Kidney (tissue), 14 donors: ENCODE data around the gene GPR12. TPM values are rescaled to one million over a fixed set of nuclear protein-coding genes. Genes with fewer than 3 reads are reported as not detected.
"Not testable (repeated sequence)": the region's sequence is repeated elsewhere in the genome, so short reads cannot be mapped to it uniquely, and the experiment has no call there.

Source experiments
- DNase-seq, 5 donors: peaks; one replicate each; pipeline ENCODE4 v3.0.0-alpha.2; 2013 to 2020
- FAIRE-seq: peaks from 2 replicates; lab custom pipeline; 2012; peaks lifted over from hg19 to GRCh38; lab: Jason Lieb, UNC
- H3K27ac ChIP-seq, 2 donors: one replicate each; pipeline ENCODE4 v1.7.0; 2013; ENCODE audit warnings: low read depth in 2 of 2, low read length in 2 of 2, inconsistent platforms in 1 of 2
- H3K27me3 ChIP-seq: one replicate; pipeline ENCODE4 v1.7.1; 2013; ENCODE audit warnings: low read length, inconsistent platforms; ENCODE audit not compliant: control insufficient read depth, insufficient read depth
- H3K36me3 ChIP-seq, 3 donors: one replicate each; pipeline versions ENCODE4 v1.7.0 to v1.7.1; 2013; ENCODE audit warnings: low read length in 3 of 3, control low read depth in 1 of 3, inconsistent platforms in 1 of 3; ENCODE audit not compliant: insufficient read depth in 3 of 3, control insufficient read depth in 2 of 3
- H3K4me1 ChIP-seq, 3 donors: one replicate each; pipeline versions ENCODE4 v1.7.0 to v1.7.1; 2013; ENCODE audit warnings: low read length in 3 of 3, inconsistent platforms in 1 of 3, low read depth in 1 of 3; ENCODE audit not compliant: control insufficient read depth in 2 of 3, insufficient read depth in 2 of 3
- H3K4me3 ChIP-seq, 3 donors: one replicate each; pipeline versions ENCODE4 v1.7.0 to v1.8.1; 2013; ENCODE audit warnings: low read length in 3 of 3, control low read depth in 1 of 3, inconsistent platforms in 1 of 3
- H3K9ac ChIP-seq, 3 donors: one replicate each; pipeline versions ENCODE4 v1.7.0 to v1.7.1; 2013; ENCODE audit warnings: low read length in 3 of 3, control low read depth in 1 of 3, inconsistent platforms in 1 of 3
- H3K9me3 ChIP-seq, 3 donors: one replicate each; pipeline versions ENCODE4 v1.7.0 to v1.7.1; 2013; ENCODE audit warnings: low read length in 3 of 3, control low read depth in 1 of 3, inconsistent platforms in 1 of 3; ENCODE audit not compliant: control insufficient read depth in 2 of 3, insufficient read depth in 1 of 3
- CTCF ChIP-seq: IDR thresholded peaks from 3 replicates; pipeline ENCODE4 v1.5.1; 2012; ENCODE audit warnings: mild to moderate bottlenecking, moderate library complexity, borderline replicate concordance; ENCODE audit not compliant: insufficient read depth; ENCODE audit errors: extremely low read depth
- intact Hi-C: fragments of 100-400 bp; cut with DNase I; formaldehyde crosslinking; loops from one replicate; pipeline ENCODE4 v1.11.1; 2022
- polyA plus RNA-seq: library from polyadenylated mRNA; stranded (reverse); fragments of 350-450 nt; fragmentation: Illumina TruSeq; extraction: RNeasy Lipid Tissue Mini Kit (QIAGEN cat#74804); gene quantifications from one replicate; pipeline ENCODE4 v1.2.3, GENCODE V29; 2014; ENCODE audit warnings: low read depth, low replicate concordance; ENCODE audit not compliant: insufficient read depth
- total RNA-seq: library from RNA; stranded (reverse); fragmentation: NEBNext Ultra II Directional; extraction: Animal tissue kit (Norgen Biotek cat#: 25700); gene quantifications from one replicate; pipeline ENCODE4 v1.2.1, GENCODE V29; 2021
- donor health status: control.
- donor health status: control.
- donor health status: control.
- donor health status: control.
- donor health status: control.
- donor health status: DM: yes; HTN: yes; CAD: no.
- donor health status: Normal renal cell carcinoma (clear cell type).

The GPR12 gene
- total and polyA plus RNA-seq, 2 donors from 2014 or later = not detected

DNA sequence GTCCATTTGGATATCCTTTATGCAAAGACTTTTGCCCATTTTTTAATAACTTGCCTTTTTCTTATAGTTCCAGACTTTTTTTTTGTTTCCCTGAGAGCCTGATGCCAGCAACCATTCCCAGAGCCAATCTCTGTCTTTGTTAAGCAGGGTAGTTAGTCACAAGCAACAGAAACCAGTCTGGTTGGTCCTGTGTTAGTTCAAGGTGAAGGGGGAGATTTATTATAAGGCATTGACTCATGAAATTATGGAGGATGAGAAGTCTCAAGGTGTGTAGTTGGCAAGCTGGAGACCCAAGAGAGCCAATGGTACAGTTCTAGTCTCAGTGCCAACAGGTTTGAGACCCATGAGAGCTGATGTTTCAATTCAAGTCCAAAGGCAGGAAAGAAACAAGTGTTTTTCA, 33.0 kb downstream of the GPR12 start:
- FAIRE-seq = no peak

DNA sequence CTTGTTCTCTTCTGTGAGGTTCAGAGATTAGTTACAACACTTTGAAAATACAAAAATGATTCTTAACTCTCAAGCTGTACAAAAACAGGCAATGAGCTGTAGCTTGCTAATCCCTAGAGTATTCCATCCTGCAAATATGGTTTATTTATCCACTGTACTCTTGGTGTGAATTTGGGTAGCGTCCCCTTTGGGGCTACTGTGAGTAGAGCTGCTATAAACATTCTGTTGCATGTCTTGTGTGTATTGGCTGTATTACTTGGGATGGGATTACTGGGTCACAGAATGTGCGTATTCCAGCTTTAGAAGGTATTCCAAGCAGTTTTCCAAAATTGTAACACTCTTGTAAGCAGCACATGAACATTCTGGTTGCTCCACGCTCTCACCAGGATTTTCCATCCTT, 33.5 kb downstream of the GPR12 start:
- no peak for DNase-seq
- Histone ChIP-seq H3K4me1 (no peaks in the 10 kb centered on the region), H3K27me3 (no peaks in the 10 kb centered on the region), H3K36me3 (no peaks in the 10 kb centered on the region), H3K9me3 (no peaks in the 10 kb centered on the region), H3K4me3 (no peak overlapping the region), H3K9ac (no peak overlapping the region), H3K27ac (no peak overlapping the region)
- FAIRE-seq = no peak
- TF ChIP-seq CTCF = no peak
- intact Hi-C loops = no loop called here

More for the DNA sequence above, 33.0 kb downstream of the GPR12 start:
- Histone ChIP-seq H3K4me1 (no peaks in the 10 kb centered on the region), H3K36me3 (no peaks in the 10 kb centered on the region), H3K4me3 (no peak overlapping the region), H3K9me3 (no peaks in the 10 kb centered on the region), H3K9ac (no peak overlapping the region), H3K27me3 (no peaks in the 10 kb centered on the region), H3K27ac (no peak overlapping the region)
- TF ChIP-seq CTCF = no peak
- DNase-seq = no peak
- intact Hi-C loops = no loop called here

DNA sequence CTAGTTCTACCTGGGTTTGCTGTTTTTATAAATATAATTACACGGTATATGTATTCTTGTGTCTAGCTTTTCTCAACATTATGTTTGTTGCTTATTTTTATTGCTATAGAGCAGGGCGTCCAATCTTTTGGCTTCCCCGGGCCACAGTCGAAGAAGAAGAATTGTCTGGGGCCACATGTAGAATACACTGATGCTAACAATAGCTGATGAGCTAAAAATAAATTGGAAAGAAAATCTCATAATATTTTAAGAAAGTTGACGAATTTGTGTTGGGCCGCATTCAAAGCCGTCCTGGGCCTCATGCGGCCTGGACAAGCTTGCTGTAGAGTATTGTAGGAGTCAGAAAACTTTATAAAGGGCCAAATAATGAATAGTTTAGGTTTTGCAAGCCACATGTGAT, 33.9 kb downstream of the GPR12 start:
- H3K4me3 ChIP-seq = no peak overlapping the region
- H3K4me1 ChIP-seq = no peaks in the 10 kb centered on the region
- H3K9ac ChIP-seq = no peak overlapping the region
- TF ChIP-seq CTCF = no peak
- intact Hi-C loops = no loop called here
- H3K9me3 ChIP-seq = no peaks in the 10 kb centered on the region
- DNase-seq (no peak), FAIRE-seq (no peak)
- no peak overlapping the region for H3K27ac ChIP-seq
- no peaks in the 10 kb centered on the region for H3K27me3 ChIP-seq
- H3K36me3 ChIP-seq = no peaks in the 10 kb centered on the region

DNA sequence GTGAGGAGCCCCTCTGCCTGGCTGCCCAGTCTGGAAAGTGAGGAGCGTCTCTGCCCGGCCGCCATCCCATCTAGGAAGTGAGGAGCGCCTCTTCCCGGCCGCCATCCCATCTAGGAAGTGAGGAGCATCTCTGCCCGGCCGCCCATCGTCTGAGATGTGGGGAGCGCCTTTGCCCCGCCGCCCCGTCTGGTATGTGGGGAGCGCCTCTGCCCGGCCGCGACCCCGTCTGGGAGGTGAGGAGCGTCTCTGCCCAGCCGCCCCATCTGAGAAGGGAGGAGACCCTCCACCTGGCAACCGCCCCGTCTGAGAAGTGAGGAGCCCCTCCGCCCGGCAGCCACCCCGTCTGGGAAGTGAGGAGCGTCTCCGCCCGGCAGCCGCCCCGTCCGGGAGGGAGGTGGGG, 37.0 kb downstream of the GPR12 start:
- DNase-seq, H3K36me3 ChIP-seq, intact Hi-C loops, FAIRE-seq, H3K4me1 ChIP-seq, H3K9me3 ChIP-seq, H3K27ac ChIP-seq, H3K4me3 ChIP-seq, H3K9ac ChIP-seq, H3K27me3 ChIP-seq: not testable (repeated sequence)
